Fibroblast of pulmonary artery (primary cell): Measurements from ENCODE around the gene IMPG1.

Experiments used
- DNase-seq: peaks from one replicate; pipeline ENCODE4 v3.0.0-alpha.2; 2010; ENCODE audit warnings: low read depth
- H3K4me3 ChIP-seq: replicated peaks from 2 replicates; pipeline ENCODE4 v1.5.1; 2011; ENCODE audit warnings: low read depth, mild to moderate bottlenecking, control low read depth, low read length, moderate library complexity
- TF ChIP-seq, protein P1 (sequence below): IDR thresholded peaks from 2 replicates; pipeline ENCODE4 v1.5.1; 2011; ENCODE audit warnings: mild to moderate bottlenecking, control low read depth, low read length, inconsistent platforms; ENCODE audit errors: missing control alignments

Gene IMPG1

DNA sequence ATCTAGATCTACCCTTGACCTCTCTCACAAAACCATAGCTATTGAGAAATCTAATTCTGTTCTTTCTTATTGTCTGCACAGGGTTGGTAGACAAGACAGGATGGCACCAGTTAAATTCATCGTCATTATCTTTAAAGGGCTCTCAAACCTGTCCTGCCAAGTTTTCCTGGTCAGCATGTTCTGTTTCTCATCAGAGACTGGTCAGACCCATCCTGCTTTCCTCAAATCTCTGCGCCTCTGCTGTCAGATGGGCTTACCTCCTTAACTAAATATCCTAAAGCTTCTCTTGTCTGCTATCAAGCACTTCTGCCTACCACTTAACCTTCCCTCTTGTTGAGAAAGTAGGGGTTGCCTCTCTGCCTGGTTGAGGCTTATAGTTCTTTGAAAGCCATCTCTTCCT lies 198.2 kb downstream of the IMPG1 start:
- no peak for DNase-seq
- TF ChIP-seq, protein P1, sequence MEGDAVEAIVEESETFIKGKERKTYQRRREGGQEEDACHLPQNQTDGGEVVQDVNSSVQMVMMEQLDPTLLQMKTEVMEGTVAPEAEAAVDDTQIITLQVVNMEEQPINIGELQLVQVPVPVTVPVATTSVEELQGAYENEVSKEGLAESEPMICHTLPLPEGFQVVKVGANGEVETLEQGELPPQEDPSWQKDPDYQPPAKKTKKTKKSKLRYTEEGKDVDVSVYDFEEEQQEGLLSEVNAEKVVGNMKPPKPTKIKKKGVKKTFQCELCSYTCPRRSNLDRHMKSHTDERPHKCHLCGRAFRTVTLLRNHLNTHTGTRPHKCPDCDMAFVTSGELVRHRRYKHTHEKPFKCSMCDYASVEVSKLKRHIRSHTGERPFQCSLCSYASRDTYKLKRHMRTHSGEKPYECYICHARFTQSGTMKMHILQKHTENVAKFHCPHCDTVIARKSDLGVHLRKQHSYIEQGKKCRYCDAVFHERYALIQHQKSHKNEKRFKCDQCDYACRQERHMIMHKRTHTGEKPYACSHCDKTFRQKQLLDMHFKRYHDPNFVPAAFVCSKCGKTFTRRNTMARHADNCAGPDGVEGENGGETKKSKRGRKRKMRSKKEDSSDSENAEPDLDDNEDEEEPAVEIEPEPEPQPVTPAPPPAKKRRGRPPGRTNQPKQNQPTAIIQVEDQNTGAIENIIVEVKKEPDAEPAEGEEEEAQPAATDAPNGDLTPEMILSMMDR = no peak
- H3K4me3 ChIP-seq = no peak overlapping the region
